Gastrocnemius medialis (tissue), 4 donors: ENCODE measurements around the gene BCL7A. TPM values are rescaled to one million over a fixed set of nuclear protein-coding genes. Genes with fewer than 3 reads are reported as not detected.

Source experiments
- ATAC-seq, 2 donors: fragments of 150-250 bp; one replicate each; pipeline ENCODE4 v1.9.1; 2016
- DNase-seq, 2 donors: peaks; one replicate each; pipeline ENCODE4 v3.0.0-alpha.2; 2019
- H3K27ac ChIP-seq, 4 donors: fragments of 200-600 bp; sonication (generic); 1 replicate in 1 of 4; 2 replicates in 3 of 4; pipeline ENCODE4 v1.5.1; 2016 to 2018; ENCODE audit warnings: mild to moderate bottlenecking in 2 of 4, moderate library complexity in 1 of 4
- H3K27me3 ChIP-seq, 3 donors: fragments of 200-600 bp; sonication (generic) in 2 of 3; 1 replicate in 1 of 3; 2 replicates in 2 of 3; pipeline versions ENCODE4 v1.5.1 to v1.6.0; 2016 to 2019; ENCODE audit warnings: mild to moderate bottlenecking in 1 of 3, moderate library complexity in 1 of 3
- H3K36me3 ChIP-seq, 2 donors: fragments of 200-600 bp; sonication (generic) in 1 of 2; one replicate each; pipeline ENCODE4 v1.5.1; 2017 to 2018
- H3K4me1 ChIP-seq, 2 donors: fragments of 200-600 bp; sonication (generic) in 1 of 2; one replicate each; pipeline ENCODE4 v1.5.1; 2016 to 2017; ENCODE audit warnings: mild to moderate bottlenecking in 2 of 2
- H3K4me3 ChIP-seq, 4 donors: fragments of 200-600 bp; sonication (generic) in 3 of 4; 1 replicate in 1 of 4; 2 replicates in 3 of 4; pipeline ENCODE4 v1.5.1; 2016 to 2019; ENCODE audit warnings: mild to moderate bottlenecking in 2 of 4
- H3K9me3 ChIP-seq, 3 donors: fragments of 200-600 bp; sonication (generic) in 2 of 3; 1 replicate in 1 of 3; 2 replicates in 2 of 3; pipeline ENCODE4 v1.5.1; 2016 to 2019
- POLR2A ChIP-seq, 2 donors: fragments of 450-650 bp; IDR thresholded peaks; one replicate each; pipeline ENCODE4 v1.6.1; 2017; ENCODE audit warnings: antibody characterized with exemption in 2 of 2, mild to moderate bottlenecking in 2 of 2, moderate library complexity in 2 of 2
- in situ Hi-C, 4 donors: fragments of 200-750 bp; cut with MboI; loops; one replicate each; pipeline versions ENCODE4 v1.15.0 to v1.8.0; 2017; ENCODE audit warnings: low sequenced_read_pairs in 4 of 4
- intact Hi-C: fragments of 100-400 bp; cut with DNase I; formaldehyde crosslinking; loops from one replicate; pipeline ENCODE4 v1.15.1; 2023; ENCODE audit warnings: low total_unique reads
- total RNA-seq, 4 donors: library from RNA; depleted of rRNA; stranded (reverse); fragments of >200 nt; gene quantifications; one replicate each; pipeline versions ENCODE4 v1.1.0 to v1.2.3, GENCODE V29; 2016
- TF ChIP-seq, protein P1 (sequence below), 5 experiments: fragments of 450-650 bp in 3 of 5; fragments of 200-600 bp in 2 of 5; sonication (generic) in 2 of 5; IDR thresholded peaks in 4 of 5; conservative IDR thresholded peaks in 1 of 5; 1 replicate in 4 of 5; 2 replicates in 1 of 5; pipeline ENCODE4 v1.5.1; 2016 to 2019; ENCODE audit warnings: antibody characterized with exemption in 5 of 5, mild to moderate bottlenecking in 3 of 5, moderate library complexity in 3 of 5

BCL7A gene
- total RNA-seq: 10 to 100 TPM in 3 of 4 donors, 1 to 10 TPM in 1; 9.8 to 23.5 (median 13.7) TPM

DNA sequence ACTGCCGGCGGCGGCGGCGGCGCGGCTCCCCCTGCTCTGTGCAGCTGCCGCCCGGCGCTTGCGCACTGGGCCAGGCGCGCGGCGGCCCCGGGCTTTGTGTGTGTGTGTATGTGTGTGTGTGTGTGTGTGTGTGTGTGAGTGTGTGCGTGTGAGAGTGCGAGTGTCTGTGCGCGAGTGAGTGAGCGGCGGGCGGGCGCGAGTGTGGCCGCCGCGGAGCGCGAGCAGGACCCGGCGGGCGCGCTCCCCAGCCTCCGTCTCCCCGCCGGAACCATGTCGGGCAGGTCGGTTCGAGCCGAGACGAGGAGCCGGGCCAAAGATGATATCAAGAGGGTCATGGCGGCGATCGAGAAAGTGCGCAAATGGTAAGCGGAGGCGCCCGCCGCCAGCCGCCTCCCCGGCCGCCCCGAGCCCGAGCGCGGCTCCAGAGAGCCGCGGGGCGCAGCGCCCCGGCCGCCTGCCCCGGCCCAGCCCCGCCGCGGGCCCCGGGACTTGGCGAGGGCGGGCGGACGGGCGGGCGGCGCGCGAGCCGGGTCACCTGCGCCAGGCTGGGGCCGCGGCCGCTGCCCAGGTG, at the start of gene BCL7A:
BCL7A (plus strand) TSS at position 63 of the 571 bp plus-strand sequence; CDS start at position 271, 208 bp downstream.
- intact Hi-C loops: loop anchor here (5.0 kb wide), 2 partner anchors 105 to 225 kb away; partner anchors contain the start of gene CFAP251
- in situ Hi-C loops: no loop called here
- ATAC-seq (peak; percentile 59 to 61), DNase-seq (peak; percentile 40 to 79)
- Histone ChIP-seq H3K4me1 (peaks cover 16 to 35% of the 10 kb centered on the region in 2 donors), H3K27ac (peak within 1 kb of the TSS; percentile 90 to 96 (median 92)), H3K4me3 (peak within 1 kb of the TSS; percentile 68 to 83 (median 79)), H3K27me3 (no peaks in the 10 kb centered on the region), H3K36me3 (no peaks in the 10 kb centered on the region), H3K9me3 (no peaks in the 10 kb centered on the region)
- TF ChIP-seq, protein P1, sequence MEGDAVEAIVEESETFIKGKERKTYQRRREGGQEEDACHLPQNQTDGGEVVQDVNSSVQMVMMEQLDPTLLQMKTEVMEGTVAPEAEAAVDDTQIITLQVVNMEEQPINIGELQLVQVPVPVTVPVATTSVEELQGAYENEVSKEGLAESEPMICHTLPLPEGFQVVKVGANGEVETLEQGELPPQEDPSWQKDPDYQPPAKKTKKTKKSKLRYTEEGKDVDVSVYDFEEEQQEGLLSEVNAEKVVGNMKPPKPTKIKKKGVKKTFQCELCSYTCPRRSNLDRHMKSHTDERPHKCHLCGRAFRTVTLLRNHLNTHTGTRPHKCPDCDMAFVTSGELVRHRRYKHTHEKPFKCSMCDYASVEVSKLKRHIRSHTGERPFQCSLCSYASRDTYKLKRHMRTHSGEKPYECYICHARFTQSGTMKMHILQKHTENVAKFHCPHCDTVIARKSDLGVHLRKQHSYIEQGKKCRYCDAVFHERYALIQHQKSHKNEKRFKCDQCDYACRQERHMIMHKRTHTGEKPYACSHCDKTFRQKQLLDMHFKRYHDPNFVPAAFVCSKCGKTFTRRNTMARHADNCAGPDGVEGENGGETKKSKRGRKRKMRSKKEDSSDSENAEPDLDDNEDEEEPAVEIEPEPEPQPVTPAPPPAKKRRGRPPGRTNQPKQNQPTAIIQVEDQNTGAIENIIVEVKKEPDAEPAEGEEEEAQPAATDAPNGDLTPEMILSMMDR (IDR thresholded peaks at IDR 0.05 in 4 of 5, conservative IDR thresholded peaks at IDR 0.05 in 1 of 5): peak in 1 of 5 experiments; percentile 18
- TF ChIP-seq POLR2A (IDR thresholded peaks at IDR 0.05): peak; percentile 84 to 87

DNA sequence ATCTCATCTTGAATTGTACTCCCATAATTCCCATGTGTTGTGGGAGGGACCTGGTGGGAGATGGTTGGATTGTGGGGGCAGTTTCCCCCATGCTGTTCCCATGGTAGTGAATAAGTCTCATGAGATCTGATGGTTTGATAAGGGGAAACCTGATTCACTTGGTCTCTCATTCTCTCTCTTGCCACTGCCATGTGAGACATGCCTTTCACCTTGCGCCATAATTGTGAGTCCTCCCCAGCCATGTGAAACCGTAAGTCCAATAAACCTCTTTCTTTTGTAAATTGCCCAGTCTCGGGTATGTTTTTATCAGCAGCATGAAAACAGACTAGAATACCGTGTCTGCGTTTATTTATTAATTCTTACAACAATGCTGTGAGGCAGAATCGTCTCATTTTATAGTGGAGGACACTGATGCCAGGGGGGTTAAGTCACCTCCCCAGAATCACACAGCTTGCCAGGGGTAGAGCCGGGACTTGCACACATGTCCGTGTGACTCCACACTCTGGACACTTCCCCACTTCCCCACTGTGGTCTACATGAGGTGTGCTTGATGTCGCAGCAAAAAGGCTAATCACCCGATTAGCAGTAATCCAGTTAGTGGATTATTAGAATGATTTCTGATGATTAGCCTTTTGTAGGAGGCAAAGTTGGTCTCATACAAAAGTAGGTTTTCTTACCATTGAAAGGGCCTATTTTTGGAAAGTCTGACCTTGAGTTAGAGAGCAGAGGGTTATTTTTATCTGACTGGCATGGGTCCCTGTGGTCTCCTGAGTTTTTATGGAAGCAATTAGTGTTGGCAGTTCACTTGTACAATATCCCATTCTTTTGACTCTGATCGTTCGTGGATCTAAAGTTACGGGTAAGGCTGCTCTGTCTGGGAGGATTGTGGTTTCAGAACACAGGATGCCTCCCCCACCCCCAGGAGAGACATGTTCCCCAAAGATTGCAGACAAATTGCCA, 47.4 kb upstream of the BCL7A start:
- Histone ChIP-seq H3K36me3 (no peaks in the 10 kb centered on the region), H3K4me3 (no peak overlapping the region), H3K4me1 (peaks cover 5 to 21% of the 10 kb centered on the region in 2 donors), H3K9me3 (no peaks in the 10 kb centered on the region), H3K27ac (no peak overlapping the region), H3K27me3 (no peaks in the 10 kb centered on the region)
- ATAC-seq (no peak), DNase-seq (no peak)
- in situ Hi-C loops: no loop called here
- intact Hi-C loops: no loop called here
- no peak for TF ChIP-seq POLR2A (IDR thresholded peaks at IDR 0.05)
- TF ChIP-seq, protein P1 (IDR thresholded peaks at IDR 0.05 in 4 of 5, conservative IDR thresholded peaks at IDR 0.05 in 1 of 5): no peak

DNA sequence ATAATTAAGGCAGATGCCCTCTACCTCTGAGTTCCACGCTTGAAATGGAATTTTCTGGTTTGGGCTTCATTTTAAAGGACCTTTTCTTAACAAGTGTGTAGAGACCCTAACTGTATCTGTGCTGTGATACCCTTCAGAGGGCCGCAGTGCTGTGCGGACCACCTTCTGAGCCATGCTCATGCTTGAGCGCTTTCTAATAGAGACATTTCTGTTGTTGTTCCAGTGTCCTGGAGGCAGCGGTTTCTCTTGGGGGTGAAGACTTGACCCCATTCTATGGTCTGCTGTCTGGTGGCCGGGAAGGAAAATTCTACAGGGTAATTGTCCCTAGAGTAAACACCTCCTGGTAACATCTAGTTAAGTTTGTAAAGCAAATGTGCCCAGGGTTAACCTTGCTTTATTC, 46.7 kb upstream of the BCL7A start:
- Histone ChIP-seq H3K27me3 (no peaks in the 10 kb centered on the region), H3K4me3 (no peak overlapping the region), H3K27ac (no peak overlapping the region), H3K36me3 (no peaks in the 10 kb centered on the region), H3K9me3 (no peaks in the 10 kb centered on the region), H3K4me1 (peaks cover 5 to 21% of the 10 kb centered on the region in 2 donors)
- in situ Hi-C loops: no loop called here
- ATAC-seq (no peak), DNase-seq (no peak)
- intact Hi-C loops: no loop called here
- TF ChIP-seq, protein P1 (IDR thresholded peaks at IDR 0.05 in 4 of 5, conservative IDR thresholded peaks at IDR 0.05 in 1 of 5): no peak
- no peak for TF ChIP-seq POLR2A (IDR thresholded peaks at IDR 0.05)

DNA sequence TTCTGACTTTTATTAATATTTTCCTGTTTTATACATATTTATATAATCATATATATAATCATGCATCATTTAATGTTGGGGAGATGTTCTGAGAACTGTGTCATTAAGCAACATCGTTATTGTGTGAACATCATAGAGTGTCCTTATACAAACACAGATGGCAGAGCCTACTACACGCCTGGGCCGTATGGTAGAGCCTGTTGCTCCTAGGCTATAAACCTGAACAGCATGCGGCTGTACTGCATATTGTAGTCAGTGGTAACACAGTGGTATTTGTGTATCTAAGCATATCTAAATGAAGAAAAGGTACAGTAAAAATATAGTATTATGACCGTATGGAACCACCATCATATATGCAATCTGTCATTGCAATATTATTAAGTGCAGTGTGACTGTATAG, 44.7 kb upstream of the BCL7A start:
- Histone ChIP-seq H3K27ac (no peak overlapping the region), H3K27me3 (no peaks in the 10 kb centered on the region), H3K36me3 (no peaks in the 10 kb centered on the region), H3K9me3 (no peaks in the 10 kb centered on the region), H3K4me1 (peaks cover 5 to 14% of the 10 kb centered on the region in 2 donors), H3K4me3 (no peak overlapping the region)
- ATAC-seq (no peak), DNase-seq (no peak)
- in situ Hi-C loops (no loop called here), intact Hi-C loops (no loop called here)
- TF ChIP-seq POLR2A (IDR thresholded peaks at IDR 0.05): no peak
- TF ChIP-seq, protein P1 (IDR thresholded peaks at IDR 0.05 in 4 of 5, conservative IDR thresholded peaks at IDR 0.05 in 1 of 5): no peak
